Measurements from ENCODE around the gene TINCR. TPM values are rescaled to one million over a fixed set of nuclear protein-coding genes. Genes with fewer than 3 reads are reported as not detected.

TINCR gene
- total RNA-seq, 1 experiment from 2014 or later, result 0.34 TPM

DNA sequence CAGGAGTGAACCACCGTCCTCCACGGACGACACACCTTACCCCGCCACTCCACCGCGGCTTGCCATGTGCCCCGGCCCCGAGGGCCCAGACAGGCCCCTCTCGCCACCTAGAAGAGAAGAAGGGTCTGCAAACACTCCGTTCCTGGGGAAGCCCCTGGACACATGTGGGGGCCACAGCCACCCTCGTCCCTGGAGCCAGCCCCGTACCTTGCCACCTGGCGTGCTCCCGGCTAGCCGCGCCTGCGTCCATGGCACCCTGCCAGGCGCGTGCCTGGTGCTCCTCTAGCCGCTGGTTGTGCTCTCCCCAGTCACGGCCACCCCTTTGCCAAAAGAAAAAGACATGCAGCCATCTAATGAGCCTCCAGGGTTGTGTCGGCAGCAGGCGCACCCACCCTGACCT is 19.9 kb upstream of the TINCR start:
- no peak for DNase-seq (ENCODE audit: low spot score)
- no TSS peak for BruUV-seq (replicated peaks)
- CTCF ChIA-PET, result interaction anchor here (0.6 kb wide), 2 partner anchors 101 to 612 kb away, joined by 3 read pairs; no protein-coding TSS in a partner anchor
- Histone ChIP-seq H3K4me3 (ENCODE audit: low read depth, low read length, poor library complexity, severe bottlenecking) (no peak overlapping the region), H3K36me3 (ENCODE audit: insufficient read depth, low read length, poor library complexity, severe bottlenecking) (peaks cover 62% of the 10 kb centered on the region), H3K4me1 (ENCODE audit: insufficient read depth, low read length, poor library complexity, severe bottlenecking) (peaks cover 24% of the 10 kb centered on the region), H3K27ac (ENCODE audit: low read depth, low read length, poor library complexity, severe bottlenecking) (no peak overlapping the region), H3K27me3 (replicated peaks; ENCODE audit: insufficient read depth, low read depth, low read length, poor library complexity) (no peaks in the 10 kb centered on the region), H3K9me3 (ENCODE audit: low read depth, low read length, poor library complexity, severe bottlenecking) (no peaks in the 10 kb centered on the region)
- TF ChIP-seq, protein P1, sequence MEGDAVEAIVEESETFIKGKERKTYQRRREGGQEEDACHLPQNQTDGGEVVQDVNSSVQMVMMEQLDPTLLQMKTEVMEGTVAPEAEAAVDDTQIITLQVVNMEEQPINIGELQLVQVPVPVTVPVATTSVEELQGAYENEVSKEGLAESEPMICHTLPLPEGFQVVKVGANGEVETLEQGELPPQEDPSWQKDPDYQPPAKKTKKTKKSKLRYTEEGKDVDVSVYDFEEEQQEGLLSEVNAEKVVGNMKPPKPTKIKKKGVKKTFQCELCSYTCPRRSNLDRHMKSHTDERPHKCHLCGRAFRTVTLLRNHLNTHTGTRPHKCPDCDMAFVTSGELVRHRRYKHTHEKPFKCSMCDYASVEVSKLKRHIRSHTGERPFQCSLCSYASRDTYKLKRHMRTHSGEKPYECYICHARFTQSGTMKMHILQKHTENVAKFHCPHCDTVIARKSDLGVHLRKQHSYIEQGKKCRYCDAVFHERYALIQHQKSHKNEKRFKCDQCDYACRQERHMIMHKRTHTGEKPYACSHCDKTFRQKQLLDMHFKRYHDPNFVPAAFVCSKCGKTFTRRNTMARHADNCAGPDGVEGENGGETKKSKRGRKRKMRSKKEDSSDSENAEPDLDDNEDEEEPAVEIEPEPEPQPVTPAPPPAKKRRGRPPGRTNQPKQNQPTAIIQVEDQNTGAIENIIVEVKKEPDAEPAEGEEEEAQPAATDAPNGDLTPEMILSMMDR (conservative IDR thresholded peaks at IDR 0.05; ENCODE audit: low read depth, low read length), result no peak
- TF ChIP-seq EZH2 (IDR thresholded peaks at IDR 0.05; ENCODE audit: borderline replicate concordance, low read depth, low read length, poor library complexity, severe bottlenecking), result no peak
- POLR2A ChIA-PET (ENCODE audit: low non-redundant PET), result no interaction called here
- intact Hi-C loops (cut with micrococcal nuclease; ENCODE audit: unreplicated experiment), result no loop called here

DNA sequence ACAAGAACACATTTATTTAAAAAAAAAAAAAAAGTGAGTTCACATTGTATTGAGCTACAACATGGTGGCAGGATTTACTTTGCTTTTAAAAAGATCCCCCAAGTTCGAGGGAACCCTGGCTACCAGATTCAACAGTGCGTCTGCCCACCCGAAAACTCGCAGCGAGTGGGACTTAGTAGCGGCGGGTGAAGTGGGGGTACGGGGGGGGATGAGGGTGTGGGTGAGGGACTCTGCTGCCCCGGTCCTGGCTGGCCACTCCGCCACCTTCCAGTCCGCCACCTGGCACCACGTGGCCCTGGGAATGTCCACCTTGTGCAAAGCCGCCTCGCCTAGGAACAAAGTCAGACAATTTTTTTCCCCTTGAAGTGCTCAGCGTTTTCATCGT is 19.3 kb upstream of the TINCR start:
- POLR2A ChIA-PET (ENCODE audit: low non-redundant PET), result no interaction called here
- intact Hi-C loops (cut with micrococcal nuclease; ENCODE audit: unreplicated experiment), result no loop called here

GRCh38 chr19:5586300-5587070 is 18.7 kb upstream of the TINCR start:
- peak overlapping the region; percentile 72 for H3K27ac ChIP-seq (ENCODE audit: low read depth, low read length, poor library complexity, severe bottlenecking)
- intact Hi-C loops (cut with micrococcal nuclease; ENCODE audit: unreplicated experiment), result no loop called here
- H3K27me3 ChIP-seq (replicated peaks; ENCODE audit: insufficient read depth, low read depth, low read length, poor library complexity), result no peaks in the 10 kb centered on the region
- no TSS peak for BruUV-seq (replicated peaks)
- ChIA-PET POLR2A (ENCODE audit: low non-redundant PET) (no interaction called here), CTCF (interaction anchor here (0.6 kb wide), 1 partner anchor 72 kb away, joined by 6 read pairs; no protein-coding TSS in a partner anchor)
- no peaks in the 10 kb centered on the region for H3K9me3 ChIP-seq (ENCODE audit: low read depth, low read length, poor library complexity, severe bottlenecking)
- peaks cover 50% of the 10 kb centered on the region for H3K36me3 ChIP-seq (ENCODE audit: insufficient read depth, low read length, poor library complexity, severe bottlenecking)
- H3K4me3 ChIP-seq (ENCODE audit: low read depth, low read length, poor library complexity, severe bottlenecking), result no peak overlapping the region
- TF ChIP-seq, protein P1 (conservative IDR thresholded peaks at IDR 0.05; ENCODE audit: low read depth, low read length), result no peak
- TF ChIP-seq EZH2 (IDR thresholded peaks at IDR 0.05; ENCODE audit: borderline replicate concordance, low read depth, low read length, poor library complexity, severe bottlenecking), result no peak
- DNase-seq (ENCODE audit: low spot score), result no peak
- peaks cover 23% of the 10 kb centered on the region for H3K4me1 ChIP-seq (ENCODE audit: insufficient read depth, low read length, poor library complexity, severe bottlenecking)

More for the DNA sequence above, 19.3 kb upstream of the TINCR start:
- DNase-seq (ENCODE audit: low spot score), result no peak
- H3K9me3 ChIP-seq (ENCODE audit: low read depth, low read length, poor library complexity, severe bottlenecking), result no peaks in the 10 kb centered on the region
- CTCF ChIA-PET, result interaction anchor here (0.6 kb wide), 1 partner anchor 72 kb away, joined by 6 read pairs; no protein-coding TSS in a partner anchor
- peaks cover 23% of the 10 kb centered on the region for H3K4me1 ChIP-seq (ENCODE audit: insufficient read depth, low read length, poor library complexity, severe bottlenecking)
- H3K27me3 ChIP-seq (replicated peaks; ENCODE audit: insufficient read depth, low read depth, low read length, poor library complexity), result no peaks in the 10 kb centered on the region
- H3K36me3 ChIP-seq (ENCODE audit: insufficient read depth, low read length, poor library complexity, severe bottlenecking), result peaks cover 56% of the 10 kb centered on the region
- H3K27ac ChIP-seq (ENCODE audit: low read depth, low read length, poor library complexity, severe bottlenecking), result no peak overlapping the region
- no peak for TF ChIP-seq EZH2 (IDR thresholded peaks at IDR 0.05; ENCODE audit: borderline replicate concordance, low read depth, low read length, poor library complexity, severe bottlenecking)
- TF ChIP-seq, protein P1 (conservative IDR thresholded peaks at IDR 0.05; ENCODE audit: low read depth, low read length), result no peak
- no TSS peak for BruUV-seq (replicated peaks)
- H3K4me3 ChIP-seq (ENCODE audit: low read depth, low read length, poor library complexity, severe bottlenecking), result no peak overlapping the region
